ENCODE results near the gene TNFRSF12A. TPM values are rescaled to one million over a fixed set of nuclear protein-coding genes. Genes with fewer than 3 reads are reported as not detected.

Gene TNFRSF12A
- total and polyA plus RNA-seq, 2 of the 8 experiments (the other 6 are each of a cell fraction or from before 2014, with no cell fraction given) = 81.0 to 82.5 TPM

DNA sequence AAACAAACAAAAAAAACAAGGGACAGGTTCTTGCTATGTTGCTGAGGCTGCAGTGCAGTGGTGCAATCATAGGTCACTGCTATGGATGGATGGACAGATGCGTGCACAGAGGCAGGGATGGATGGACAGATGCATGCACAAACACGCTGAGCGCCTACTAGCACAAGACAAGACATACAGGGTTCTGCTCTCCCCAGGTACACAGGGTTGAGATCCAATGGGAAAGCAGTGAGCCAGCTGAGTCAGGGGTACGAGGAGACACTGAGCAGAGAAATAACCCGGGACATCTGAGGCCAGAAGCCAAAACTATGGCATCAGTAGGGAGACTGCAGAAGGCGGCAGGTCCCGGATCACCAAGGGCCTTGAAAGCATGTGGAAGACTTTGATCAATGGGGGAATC, 51.5 kb downstream of the TNFRSF12A start:
- Histone ChIP-seq H2BK120ac (replicated peaks; ENCODE audit: low read depth, low read length) (no peak overlapping the region), H3K79me1 (ENCODE audit: low read depth, low read length) (no peaks in the 10 kb centered on the region), H3K4me2 (ENCODE audit: insufficient read depth in 1 of 2, low read depth in 2 of 2, low read length in 2 of 2) (no peak overlapping the region), H3K4me1 (replicated peaks in 1 of 4; ENCODE audit: control insufficient read depth in 3 of 4, insufficient read depth in 4 of 4, low read length in 3 of 4) (peaks cover 0 to 2% (median 0%) of the 10 kb centered on the region in 4 experiments; a peak in 2 of 7 replicates), H2AFZ (ENCODE audit: low read length) (no peak overlapping the region), H2AK5ac (ENCODE audit: low read depth, low read length) (no peak overlapping the region), H3K4me3 (ENCODE audit: extremely low read depth in 1 of 4, insufficient read depth in 2 of 4, low read depth in 3 of 4, low read length in 4 of 4) (no peak overlapping the region), H3K79me2 (ENCODE audit: control insufficient read depth in 1 of 2, insufficient read depth in 2 of 2, low read length in 2 of 2) (no peaks in the 10 kb centered on the region), H3K27me3 (replicated peaks in 1 of 4; ENCODE audit: control insufficient read depth in 3 of 4, extremely low read depth in 1 of 4, insufficient read depth in 3 of 4, low read length in 3 of 4) (no peaks in the 10 kb centered on the region; a peak in 1 of 7 replicates), H4K8ac (ENCODE audit: extremely low read depth, insufficient read depth, low read length) (no peak overlapping the region), H3K9me3 (ENCODE audit: insufficient read depth in 2 of 2, low read depth in 1 of 2, low read length in 1 of 2) (no peaks in the 10 kb centered on the region), H2BK15ac (ENCODE audit: low read length) (no peak overlapping the region), H4K91ac (replicated peaks; ENCODE audit: insufficient read length, low read length) (no peak overlapping the region), H3K18ac (ENCODE audit: extremely low read depth, low read length) (no peak overlapping the region), H3K23me2 (ENCODE audit: low read depth, low read length) (no peaks in the 10 kb centered on the region), H3K56ac (replicated peaks; ENCODE audit: insufficient read length, low read depth, low read length) (no peak overlapping the region), H3K27ac (ENCODE audit: low read depth, low read length) (no peak overlapping the region), H2BK5ac (ENCODE audit: low read depth, low read length) (no peak overlapping the region), H4K20me1 (replicated peaks in 1 of 2; ENCODE audit: control insufficient read depth in 1 of 2, insufficient read depth in 2 of 2, low read length in 2 of 2) (peaks cover 0 to 4% of the 10 kb centered on the region in 2 experiments), H4K5ac (ENCODE audit: insufficient read length, low read depth, low read length) (no peak overlapping the region), H3K36me3 (ENCODE audit: control insufficient read depth in 2 of 4, insufficient read depth in 4 of 4, low read length in 3 of 4) (no peaks in the 10 kb centered on the region), H3K9ac (replicated peaks in 1 of 4; ENCODE audit: extremely low read depth in 1 of 4, low read depth in 3 of 4, low read length in 3 of 4) (no peak overlapping the region), H2BK12ac (ENCODE audit: low read depth, low read length) (peak overlapping the region; percentile 71; the same call in 1 of the 2 replicates), H3K14ac (ENCODE audit: insufficient read length) (no peak overlapping the region), H3K4ac (replicated peaks; ENCODE audit: insufficient read length, low read depth, low read length) (no peak overlapping the region), H2BK20ac (ENCODE audit: low read length) (no peak overlapping the region), H3K23ac (ENCODE audit: insufficient read length) (no peak overlapping the region)
- 94% methylated on average over 7 of the region's 7 CpGs; no CpG with 5 or more reads in 1 of the 2 experiments for WGBS, 2 experiments (ENCODE audit: extremely low coverage in 1 of 2, insufficient coverage in 1 of 2, insufficient read length in 1 of 2, insufficient replicate concordance in 2 of 2, low coverage in 1 of 2, low lambda C conversion rate in 2 of 2, missing lambda C conversion rate in 1 of 2)
- TF ChIP-seq NANOG (IDR thresholded peaks at IDR 0.05; ENCODE audit: insufficient read depth, low read depth, low read length, poor library complexity, severe bottlenecking) (no peak), JUN (IDR thresholded peaks at IDR 0.05; ENCODE audit: low read depth, low read length) (no peak), ZNF274 (IDR thresholded peaks at IDR 0.05; ENCODE audit: borderline replicate concordance, extremely low read depth, low read length) (no peak), CEBPB (IDR thresholded peaks at IDR 0.05; ENCODE audit: low read depth, low read length) (no peak), CREB1 (IDR thresholded peaks at IDR 0.05) (no peak)
- TF ChIP-seq, protein P1, sequence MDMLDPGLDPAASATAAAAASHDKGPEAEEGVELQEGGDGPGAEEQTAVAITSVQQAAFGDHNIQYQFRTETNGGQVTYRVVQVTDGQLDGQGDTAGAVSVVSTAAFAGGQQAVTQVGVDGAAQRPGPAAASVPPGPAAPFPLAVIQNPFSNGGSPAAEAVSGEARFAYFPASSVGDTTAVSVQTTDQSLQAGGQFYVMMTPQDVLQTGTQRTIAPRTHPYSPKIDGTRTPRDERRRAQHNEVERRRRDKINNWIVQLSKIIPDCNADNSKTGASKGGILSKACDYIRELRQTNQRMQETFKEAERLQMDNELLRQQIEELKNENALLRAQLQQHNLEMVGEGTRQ (IDR thresholded peaks at IDR 0.05; ENCODE audit: low read length) = no peak
- CTCF ChIA-PET (ENCODE audit: partially characterized antibody) = interaction anchor here (0.9 to 2.0 kb wide), 6 partner anchors 10 to 33 kb away, joined by 3 to 9 read pairs (median 4); no protein-coding TSS in a partner anchor
- FAIRE-seq = no peak
- POLR2A ChIA-PET (ENCODE audit: partially characterized antibody) = interaction anchor here (1.2 to 3.8 kb wide), 5 partner anchors 9 to 45 kb away, joined by 3 to 31 read pairs (median 4); partner anchors contain the start of gene ZSCAN10
- no peak for DNase-seq (ENCODE audit: low read depth in 1 of 2, low spot score in 2 of 2)
